Fibroblast of the aortic adventitia (primary cell): ENCODE results near the gene RBM48. TPM values are rescaled to one million over a fixed set of nuclear protein-coding genes. Genes with fewer than 3 reads are reported as not detected.
"Not testable (repeated sequence)": the region's sequence is repeated elsewhere in the genome, so short reads cannot be mapped to it uniquely, and the experiment has no call there.

Source experiments
- DNase-seq: peaks from one replicate; pipeline ENCODE4 v3.0.0-alpha.2; 2010; ENCODE audit warnings: low read depth
- H3K4me3 ChIP-seq: 2 replicates; pipeline ENCODE4 v1.5.1; 2011; ENCODE audit warnings: low read depth, mild to moderate bottlenecking, control low read depth, low read length, moderate library complexity
- total RNA-seq: library from RNA; depleted of rRNA; stranded (reverse); fragments of >200 nt; gene quantifications from 2 replicates; pipeline ENCODE4 v1.2.3, GENCODE V29; 2012; ENCODE audit warnings: low replicate concordance
- TF ChIP-seq, protein P1 (sequence below): IDR thresholded peaks from 2 replicates; pipeline ENCODE4 v1.5.1; 2011; ENCODE audit warnings: mild to moderate bottlenecking, low read length, control low read depth, inconsistent platforms; ENCODE audit not compliant: insufficient read depth

The RBM48 gene
- 1.6 and 12.3 TPM in 2 replicates for total RNA-seq

- peak within 1 kb of the TSS; percentile 98 for H3K4me3 ChIP-seq
- DNase-seq: peak; percentile 99
- TF ChIP-seq, protein P1, sequence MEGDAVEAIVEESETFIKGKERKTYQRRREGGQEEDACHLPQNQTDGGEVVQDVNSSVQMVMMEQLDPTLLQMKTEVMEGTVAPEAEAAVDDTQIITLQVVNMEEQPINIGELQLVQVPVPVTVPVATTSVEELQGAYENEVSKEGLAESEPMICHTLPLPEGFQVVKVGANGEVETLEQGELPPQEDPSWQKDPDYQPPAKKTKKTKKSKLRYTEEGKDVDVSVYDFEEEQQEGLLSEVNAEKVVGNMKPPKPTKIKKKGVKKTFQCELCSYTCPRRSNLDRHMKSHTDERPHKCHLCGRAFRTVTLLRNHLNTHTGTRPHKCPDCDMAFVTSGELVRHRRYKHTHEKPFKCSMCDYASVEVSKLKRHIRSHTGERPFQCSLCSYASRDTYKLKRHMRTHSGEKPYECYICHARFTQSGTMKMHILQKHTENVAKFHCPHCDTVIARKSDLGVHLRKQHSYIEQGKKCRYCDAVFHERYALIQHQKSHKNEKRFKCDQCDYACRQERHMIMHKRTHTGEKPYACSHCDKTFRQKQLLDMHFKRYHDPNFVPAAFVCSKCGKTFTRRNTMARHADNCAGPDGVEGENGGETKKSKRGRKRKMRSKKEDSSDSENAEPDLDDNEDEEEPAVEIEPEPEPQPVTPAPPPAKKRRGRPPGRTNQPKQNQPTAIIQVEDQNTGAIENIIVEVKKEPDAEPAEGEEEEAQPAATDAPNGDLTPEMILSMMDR: peak; percentile 36
These were observed at the start of gene RBM48, which contains the start of gene PEX1 for GRCh38 chr7:92528188-92528957. RBM48 (plus strand) TSS chr7:92528795; CDS start chr7:92528814, 19 bp downstream. PEX1 (minus strand) TSS chr7:92528520; CDS start chr7:92528435, 85 bp downstream.

DNA sequence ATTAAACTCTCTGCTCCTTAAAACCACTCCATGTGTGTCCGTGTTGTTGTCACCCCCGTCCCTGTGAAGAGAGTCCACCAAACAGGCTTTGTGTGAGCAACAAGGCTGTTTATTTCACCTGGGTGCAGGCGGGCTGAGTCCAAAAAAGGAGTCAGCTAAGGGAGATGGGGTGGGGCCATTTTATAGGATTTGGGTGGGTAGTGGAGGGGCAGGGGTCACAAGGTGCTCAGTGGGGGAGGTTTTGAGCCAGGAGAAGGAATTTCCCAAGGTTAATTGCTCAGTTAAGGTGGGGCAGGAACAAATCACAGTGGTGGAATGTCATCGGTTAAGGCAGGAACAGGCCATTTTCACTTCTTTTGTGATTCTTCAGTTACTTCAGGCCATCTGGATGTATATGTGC, 49.4 kb upstream of the RBM48 start:
- H3K4me3 ChIP-seq, DNase-seq: not testable (repeated sequence)

DNA sequence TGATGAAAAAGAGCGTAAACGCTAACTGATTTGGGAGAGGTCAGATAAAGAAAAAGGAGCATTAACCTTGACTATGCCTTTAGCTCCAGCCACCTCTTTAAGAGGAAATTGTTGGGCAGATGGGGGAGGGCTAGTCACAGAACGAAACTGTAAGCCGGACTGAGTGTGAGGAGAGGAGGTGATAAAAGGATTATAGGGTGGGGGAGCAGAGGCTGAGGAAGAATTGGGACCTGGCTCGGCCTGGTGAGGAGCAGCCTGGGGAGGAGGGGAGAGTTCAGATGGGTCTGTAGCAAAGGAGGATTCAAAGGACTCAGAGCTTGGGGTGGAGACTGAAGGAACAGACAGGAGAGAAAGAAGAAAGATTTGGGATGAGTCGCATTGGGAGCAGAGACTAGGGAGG, 45.0 kb upstream of the RBM48 start:
- H3K4me3 ChIP-seq, DNase-seq: not testable (repeated sequence)

DNA sequence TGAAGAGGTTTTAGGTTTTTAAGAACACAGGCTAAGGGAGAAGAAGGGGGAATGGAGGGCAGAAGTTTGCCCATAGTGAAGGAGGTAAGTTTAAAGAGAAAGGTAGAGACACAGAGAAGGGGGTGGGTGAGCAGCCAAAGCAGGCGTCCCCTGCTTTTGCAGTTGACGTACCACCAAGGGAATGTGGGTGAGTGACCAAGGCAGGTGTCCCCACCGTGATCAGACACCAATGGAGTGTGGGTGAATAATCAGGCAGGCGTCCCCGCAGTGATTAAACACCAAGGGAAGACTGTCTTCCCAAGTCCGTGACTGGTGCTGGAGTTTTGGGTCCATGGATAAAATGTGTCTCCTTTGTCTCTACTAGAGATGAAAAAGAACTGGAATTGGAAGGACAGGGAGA, 44.4 kb upstream of the RBM48 start:
- H3K4me3 ChIP-seq, DNase-seq: not testable (repeated sequence)

- H3K4me3 ChIP-seq: no peak overlapping the region
- TF ChIP-seq, protein P1: no peak
- peak; percentile 12 for DNase-seq
These were observed 43.2 kb upstream of the RBM48 start for GRCh38 chr7:92485267-92485892.

DNA sequence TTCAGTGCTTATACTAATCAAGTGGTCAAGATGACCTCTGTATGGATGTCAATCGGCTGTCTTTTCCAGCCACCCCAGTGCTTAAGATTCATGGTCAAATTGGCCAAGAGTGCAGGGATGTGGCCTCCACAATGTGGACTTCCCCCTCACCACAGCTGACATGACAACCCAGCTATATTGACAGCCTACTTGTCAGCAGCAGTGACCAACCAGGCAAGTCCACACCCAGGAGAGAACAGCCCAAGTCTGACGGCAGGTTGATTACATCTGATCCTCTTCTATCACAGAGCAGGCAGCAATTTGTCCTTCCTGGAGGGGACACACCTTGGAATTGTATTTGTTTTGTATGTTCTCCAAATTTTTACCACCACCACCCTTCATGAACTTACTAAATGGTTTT, 42.6 kb upstream of the RBM48 start:
- no peak overlapping the region for H3K4me3 ChIP-seq
- DNase-seq: no peak
- TF ChIP-seq, protein P1: no peak

DNA sequence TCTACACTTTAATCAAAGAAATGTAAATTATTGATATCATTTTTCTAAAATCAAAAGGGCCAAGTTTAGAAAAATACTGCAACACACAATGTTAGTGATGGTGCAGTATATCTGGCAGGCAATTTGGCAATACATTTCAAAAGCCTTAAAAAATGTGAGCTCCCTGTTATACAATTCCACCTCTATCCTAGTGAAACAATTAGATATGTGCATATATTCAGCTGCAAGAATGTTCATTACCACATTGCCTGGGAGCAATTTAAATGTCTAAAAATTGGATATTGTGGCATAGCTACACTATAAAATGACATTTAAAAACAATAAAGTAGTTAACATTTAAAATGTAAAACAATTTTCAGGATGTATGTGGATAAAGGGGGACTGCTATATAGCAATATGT, 40.8 kb upstream of the RBM48 start:
- H3K4me3 ChIP-seq: no peak overlapping the region
- TF ChIP-seq, protein P1: no peak
- DNase-seq: no peak

DNA sequence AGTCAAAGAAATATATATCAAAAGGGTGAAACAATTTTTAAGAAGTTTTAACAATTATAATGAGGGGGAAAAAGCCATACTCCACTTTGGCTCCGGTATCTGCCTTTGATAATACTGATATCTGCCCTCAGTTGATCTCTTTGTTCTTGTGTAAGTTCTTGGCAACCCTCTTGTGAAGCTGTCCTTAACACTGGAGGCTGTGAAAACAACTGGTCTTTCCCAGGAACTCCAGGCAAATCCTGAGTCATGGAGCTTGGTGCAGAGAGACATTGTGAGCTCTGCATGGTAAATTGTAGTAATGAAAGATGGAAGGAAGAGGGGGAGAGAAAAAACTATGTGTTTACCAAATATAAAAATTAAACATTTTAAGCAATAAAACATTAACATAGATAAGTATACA, 39.0 kb upstream of the RBM48 start:
- no peak overlapping the region for H3K4me3 ChIP-seq
- TF ChIP-seq, protein P1: no peak
- peak; percentile 29 for DNase-seq
